CD4-positive, alpha-beta T cell treated with Interferon gamma for 1 hour (primary cell): Measurements from ENCODE around the gene HSH2D.

Source experiments
- DNase-seq: peaks from one replicate; pipeline ENCODE4 v3.0.0-alpha.2; 2020

Gene HSH2D

DNA sequence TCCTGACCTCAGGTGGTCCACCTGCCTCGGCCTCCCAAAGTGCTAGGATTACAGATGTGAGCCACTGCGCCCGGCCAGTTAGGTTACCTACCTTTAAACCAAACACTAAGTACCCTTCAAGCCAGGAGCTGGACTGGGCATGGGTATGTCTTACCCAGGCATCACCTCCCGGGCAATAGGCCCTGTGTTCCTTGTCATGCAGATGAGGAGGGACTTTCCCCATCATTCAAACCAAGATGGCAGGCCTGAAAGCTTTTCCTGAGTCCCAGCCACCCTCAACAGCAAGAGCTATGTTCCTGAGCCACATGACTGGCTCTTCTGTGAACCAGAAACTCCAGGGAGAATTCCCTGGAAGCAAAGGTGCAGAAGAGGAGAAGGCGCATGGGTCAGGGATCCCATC is 22.3 kb upstream of the HSH2D start:
- no peak for DNase-seq

DNA sequence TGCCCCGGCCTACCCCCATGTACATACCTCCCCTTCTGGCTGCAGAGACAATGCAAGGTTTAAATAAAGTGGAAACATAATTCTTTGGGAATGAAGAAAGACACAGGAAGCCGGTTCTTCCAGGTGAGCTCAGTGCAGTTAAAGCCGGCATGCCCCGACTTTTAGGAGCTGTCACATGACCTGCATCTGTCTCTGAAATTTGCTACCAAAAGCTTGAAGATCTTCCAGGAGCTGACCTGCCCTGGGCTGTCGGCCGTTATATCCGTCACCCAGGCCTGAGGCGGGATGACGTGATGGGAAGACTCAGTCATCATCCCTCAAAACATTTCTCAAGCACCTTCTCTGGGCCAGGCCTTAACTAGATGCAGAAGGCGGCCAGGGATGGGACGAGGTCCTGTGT is 21.5 kb upstream of the HSH2D start:
- DNase-seq = no peak

DNA sequence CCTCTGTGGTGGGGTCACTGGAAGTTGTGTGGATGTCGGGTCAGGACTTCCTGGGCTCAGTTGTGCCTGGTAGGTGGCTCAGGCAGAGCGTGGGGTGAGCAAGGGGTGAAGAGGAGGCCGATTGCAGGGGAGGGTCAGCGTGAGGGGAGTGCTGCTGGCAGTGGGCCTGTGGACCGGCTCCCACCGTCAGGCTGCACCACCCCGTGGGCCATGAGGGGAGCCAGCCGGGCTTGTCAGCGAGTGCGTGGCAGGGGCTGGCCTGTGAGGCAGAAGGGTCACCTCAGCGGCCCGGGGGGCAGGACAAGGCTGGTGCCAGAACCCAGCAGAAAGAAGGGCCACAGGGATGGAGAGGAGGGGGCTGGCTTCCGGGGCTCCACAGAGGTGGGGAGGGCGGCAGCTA is 18.5 kb upstream of the HSH2D start:
- no peak for DNase-seq

DNA sequence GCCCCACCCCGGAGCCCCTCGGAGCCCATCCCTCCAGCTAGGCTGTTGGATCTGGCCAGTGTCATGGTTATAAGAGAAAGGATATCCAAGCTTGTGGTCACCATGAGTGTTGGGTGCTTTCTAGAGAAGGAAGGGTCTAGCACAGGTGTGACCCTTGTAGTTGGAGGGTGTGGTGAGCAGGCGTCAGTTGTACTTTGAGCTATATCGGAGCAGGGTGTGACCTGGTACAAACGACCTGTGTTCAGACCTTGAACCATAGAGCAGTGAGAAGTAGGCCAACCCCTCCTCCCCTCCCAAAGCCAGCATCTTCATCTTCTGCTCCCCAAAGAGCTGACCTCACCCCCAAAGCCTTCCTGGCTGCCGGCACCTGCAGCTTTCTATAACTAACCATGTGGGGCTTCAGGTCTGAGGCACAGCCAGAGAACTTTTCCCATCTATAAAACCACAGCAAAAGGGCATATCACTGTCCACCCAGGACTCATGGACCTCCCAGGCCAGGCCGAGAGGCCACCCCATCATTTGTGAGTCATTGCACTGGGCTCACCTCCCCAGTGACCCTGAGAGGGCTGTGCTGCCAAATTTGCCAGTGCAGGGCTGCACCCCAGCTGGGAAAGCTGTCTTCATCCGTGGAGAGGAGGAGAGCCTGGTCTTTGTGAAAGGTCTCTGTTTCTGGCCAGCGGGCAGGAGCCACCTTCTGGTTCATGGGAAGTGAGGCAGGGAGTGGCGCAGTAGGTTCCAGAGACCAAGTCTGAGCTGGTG is 17.6 kb upstream of the HSH2D start:
- no peak for DNase-seq

DNA sequence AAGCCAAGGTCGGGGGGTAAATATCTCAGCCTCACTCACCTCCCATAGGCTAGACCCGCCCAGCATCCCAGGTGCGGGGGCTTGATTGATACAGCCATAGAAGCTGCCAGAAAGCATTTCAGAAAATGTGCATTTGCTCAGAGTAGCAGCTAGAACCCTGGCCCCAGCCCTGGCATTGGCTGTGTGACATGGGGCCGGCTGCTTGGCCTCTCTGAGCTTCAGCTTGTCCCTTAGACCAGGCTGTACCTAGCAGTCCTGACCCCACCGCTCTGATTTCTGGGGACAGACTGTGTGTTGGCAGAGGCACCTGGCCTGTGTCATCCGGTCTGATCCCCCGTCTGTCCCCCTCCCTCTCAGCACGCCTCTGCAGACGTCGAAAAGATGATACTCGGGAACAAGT is 16.4 kb upstream of the HSH2D start:
- no peak for DNase-seq

DNA sequence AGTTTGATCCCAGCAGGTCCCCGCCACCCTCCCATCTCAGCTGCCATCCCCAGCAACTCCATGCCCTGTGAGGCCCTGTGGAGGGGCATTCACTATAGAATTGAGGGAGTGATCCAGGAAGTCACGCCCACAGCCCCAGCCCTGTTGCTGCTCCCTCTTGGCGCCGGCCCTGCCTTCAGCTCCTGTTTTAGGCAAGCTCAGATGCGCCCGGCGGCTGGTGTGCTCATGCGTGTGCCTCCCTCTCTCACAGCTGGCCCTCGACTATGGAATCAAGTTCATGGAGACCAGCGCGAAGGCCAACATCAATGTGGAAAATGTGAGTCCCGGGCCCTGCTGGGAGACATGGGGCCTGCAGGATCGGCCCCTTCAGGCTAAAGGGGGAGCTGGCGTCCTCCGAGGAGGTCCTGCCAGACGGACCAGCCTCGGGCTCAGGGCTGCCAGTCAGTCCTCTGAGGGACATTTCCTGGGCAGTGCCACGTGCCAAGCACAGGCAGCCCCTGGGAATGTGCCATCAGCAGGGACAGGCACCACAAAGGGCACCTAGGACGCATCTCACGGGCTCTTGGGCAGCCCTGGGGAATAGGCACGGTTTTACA is 15.6 kb upstream of the HSH2D start:
- DNase-seq = no peak

DNA sequence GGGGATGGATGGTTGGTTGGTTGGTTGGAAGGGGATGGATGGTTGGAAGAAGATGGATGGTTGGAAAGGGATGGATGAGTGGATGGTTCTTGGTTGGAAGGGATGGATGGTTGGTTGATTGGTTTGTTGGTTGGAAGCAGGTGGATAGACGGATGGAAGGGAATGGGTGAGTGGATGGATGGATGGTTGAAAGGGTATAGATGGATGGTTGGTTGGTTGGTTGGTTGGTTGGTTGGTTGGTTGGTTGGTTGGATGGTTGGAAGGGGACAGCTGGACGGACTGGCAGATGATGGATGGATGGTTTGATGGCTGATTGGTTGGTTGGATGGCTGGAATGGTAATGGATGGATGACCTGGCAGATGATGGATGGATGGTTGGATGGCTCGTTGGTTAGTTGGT is 11.8 kb upstream of the HSH2D start:
- DNase-seq = no peak

DNA sequence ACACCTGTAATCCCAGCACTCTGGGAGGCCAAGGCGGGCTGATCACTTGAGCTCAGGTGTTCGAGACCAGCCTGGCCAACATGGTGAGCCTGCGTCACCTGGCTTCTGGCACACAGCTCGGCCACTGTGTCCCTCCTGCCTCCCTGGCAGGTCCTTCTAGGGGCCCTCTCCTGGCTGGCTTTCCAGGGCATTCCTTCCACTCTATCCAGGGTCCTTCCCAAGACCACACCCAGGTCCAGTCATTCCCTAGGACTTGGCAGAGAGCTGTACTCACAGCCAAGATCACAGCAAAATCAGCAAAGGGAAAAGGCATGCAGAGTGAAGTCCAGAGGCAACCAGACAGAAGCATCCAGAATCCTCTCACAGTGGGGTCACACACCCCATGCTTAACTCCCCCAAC is 9.7 kb upstream of the HSH2D start:
- no peak for DNase-seq

DNA sequence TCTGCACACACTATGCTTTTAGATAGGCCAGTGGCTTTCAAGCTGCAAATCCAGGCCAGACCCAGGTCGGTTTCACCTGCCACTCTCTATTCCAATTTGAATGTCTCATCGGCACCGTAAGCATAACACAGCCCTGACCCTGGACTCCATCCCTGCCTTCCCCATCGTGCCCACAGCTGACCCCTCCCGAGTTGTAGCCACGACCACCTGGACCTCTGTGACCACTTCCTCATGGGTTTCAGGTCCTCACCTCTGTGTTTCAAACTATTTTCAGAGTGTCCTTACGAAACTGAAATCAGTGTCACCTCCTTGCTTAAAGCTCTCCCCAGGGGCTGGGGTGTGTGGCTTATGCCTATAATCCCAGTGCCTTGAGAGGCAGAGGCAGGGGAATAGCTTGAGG is 9.0 kb upstream of the HSH2D start:
- no peak for DNase-seq

DNA sequence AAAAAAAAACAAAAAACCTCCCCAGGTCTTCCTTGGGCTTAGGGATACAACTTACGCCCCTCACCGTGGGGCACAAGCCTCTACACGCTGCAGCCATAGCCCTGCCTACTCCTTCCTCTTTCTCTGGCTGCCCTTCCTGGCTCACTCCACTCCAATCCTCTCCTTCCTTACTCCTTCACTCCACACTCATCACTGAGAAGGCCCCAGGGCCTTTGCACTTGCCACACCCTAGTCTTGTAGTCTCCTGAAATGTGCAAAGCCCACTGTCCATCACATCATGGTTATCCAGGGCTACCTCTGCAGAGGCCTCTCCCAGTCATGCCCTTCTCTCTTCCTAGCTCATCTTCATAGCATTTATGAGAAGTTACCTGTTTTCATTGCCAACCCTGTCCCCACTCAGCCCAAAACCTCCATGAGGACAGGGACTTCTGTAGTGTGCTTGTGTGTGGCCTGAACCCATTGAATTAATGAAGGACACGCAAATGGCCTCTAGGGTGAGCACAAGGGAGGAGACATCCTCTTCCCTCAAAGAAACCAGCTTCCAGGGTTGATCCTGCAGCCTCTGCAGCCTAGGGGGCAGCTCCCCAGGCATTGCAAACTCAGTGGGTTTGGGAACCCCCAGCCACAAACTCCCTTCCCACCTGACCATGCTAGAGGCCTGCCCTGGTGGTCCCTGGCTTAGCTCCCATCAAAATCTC is 7.9 kb upstream of the HSH2D start:
- DNase-seq = no peak

DNA sequence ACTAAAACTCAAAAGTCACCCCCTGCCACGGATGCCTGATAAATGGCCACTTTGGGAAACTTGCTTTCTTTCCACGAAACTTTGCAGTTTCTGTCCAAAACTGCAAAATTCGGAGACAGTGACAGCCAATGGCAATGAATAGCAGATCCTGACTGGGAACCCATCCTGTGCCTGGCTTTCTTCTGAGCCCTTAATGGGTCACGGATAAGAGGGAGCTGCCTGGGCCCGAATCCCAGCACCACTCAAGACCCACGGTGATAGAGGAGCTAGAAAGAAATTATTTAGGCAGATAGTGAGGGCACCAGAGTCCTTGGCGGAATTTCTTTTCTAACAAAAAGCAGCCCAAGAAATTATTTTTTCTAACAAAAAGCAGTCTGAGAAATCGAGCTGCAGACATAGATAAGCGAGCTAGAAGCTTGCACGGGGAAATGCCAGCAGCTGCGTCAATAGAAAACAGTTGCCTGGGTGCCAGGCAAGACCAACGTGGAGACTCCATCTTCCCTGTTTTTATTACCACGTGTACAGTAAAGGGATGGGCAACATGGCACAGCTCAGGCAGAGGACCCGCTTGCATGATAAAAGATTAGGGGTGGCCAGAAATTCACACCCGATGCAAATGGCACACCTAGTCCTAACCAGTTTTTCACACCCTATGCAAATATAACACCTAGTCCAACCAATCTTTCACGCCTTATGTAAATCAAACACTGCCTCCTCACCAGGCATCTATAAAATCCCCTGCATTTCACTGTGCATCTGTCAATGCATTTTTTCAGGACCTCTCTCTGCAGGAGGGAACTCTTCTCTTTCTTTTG is 7.1 kb upstream of the HSH2D start:
- no peak for DNase-seq

DNA sequence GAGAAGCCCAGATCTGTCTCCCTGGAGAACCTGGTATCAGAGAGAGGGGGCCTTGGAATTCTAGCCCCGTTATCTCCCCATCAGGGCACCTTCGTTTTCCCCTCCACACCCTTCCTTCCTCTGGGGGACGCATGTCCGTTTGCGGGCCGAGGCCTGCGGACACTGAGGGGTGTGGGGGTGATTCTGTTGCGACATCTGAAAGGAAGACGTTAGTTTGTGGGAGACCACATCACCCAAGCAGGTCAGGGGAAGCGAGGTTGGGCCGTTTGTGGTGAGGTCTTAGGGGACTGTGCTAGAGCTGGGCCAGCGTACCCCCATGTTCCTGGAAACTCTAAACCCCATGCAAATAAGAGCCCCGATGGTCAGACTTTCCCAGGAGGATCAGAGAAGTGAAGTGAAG is 3.7 kb upstream of the HSH2D start:
- peak; percentile 35 for DNase-seq

DNA sequence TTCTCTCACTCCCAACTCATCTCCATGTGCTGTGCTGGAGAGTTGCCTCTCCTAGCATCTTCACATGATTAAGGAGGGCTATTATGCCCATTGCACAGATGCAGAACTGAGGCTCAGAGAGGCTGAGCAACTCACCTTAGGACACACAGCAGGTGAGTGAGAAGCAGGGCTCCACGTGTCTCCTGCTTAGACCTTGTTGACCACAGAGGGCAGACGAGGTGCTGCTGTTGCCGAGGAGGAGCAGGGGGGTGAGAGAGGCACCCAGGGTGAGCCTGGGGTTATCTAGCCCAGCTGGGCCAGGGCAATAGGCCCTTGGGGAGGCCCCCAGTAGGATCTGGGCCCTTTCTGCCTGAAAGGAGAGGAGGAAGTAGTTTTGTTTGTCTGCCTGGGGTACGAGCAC is 2.4 kb upstream of the HSH2D start:
- peak; percentile 79 for DNase-seq

DNA sequence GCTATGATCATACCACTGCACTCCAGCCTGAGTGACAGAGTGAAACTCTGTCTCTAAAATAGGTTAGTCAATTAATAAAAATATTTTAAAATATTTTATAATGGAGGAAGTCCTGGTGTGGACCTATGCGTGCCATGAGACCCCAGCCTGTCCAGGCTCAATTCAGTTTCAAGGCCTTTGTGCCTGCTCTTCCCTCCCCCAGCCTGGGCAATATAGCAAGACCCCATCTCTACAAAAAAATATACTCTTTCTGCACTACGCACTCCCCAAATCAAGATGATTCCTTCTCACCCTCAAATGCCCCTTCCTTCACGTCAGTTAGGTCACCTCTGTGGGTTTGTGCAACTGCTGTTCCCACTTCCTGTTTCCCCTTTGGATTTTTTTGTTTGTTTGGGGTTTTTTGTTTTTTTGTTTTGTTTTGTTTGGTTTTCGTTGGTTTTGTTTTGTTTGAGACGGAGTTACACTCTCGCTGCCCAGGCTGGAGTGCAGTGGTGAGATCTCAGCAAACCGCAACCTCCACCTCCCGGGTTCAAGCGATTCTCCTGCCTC is 1.4 kb upstream of the HSH2D start:
- DNase-seq = no peak

DNA sequence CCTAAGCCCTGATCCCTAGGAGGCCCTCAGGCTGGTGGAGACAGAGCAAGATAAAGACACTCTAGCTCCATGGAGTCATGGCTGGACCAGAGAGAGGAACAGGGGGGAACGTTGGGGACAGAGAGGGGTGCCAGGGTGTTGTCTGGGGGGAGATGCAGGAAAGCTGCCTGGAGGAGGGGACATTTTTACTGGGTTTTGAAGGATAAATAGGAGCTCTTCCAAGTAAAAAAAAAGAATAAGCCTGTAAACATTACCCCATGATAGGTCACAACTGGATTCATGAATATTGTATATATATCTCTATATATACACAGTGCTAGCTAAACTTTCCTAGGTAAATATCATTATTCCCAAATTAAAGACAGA is 714 bp downstream of the HSH2D start:
- no peak for DNase-seq

DNA sequence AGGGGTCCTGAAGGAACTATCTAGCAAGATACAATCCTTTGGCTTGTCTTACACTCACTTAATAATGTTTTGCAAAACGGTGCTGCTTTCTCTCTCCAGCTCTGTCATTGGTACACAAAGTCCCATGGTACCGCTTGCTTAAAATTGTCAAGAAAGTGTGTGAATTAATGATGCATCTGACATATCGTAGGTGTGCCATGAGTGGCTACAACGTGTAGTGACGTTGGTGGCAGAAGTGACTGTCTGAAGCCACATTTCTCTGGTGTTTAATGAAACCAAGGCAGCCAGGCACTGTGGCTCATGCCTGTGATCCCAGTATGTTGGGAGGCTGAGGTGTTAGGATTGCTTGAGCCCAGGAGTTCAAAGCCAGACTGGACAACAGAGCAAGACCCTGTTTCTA is 2.6 kb downstream of the HSH2D start:
- no peak for DNase-seq

DNA sequence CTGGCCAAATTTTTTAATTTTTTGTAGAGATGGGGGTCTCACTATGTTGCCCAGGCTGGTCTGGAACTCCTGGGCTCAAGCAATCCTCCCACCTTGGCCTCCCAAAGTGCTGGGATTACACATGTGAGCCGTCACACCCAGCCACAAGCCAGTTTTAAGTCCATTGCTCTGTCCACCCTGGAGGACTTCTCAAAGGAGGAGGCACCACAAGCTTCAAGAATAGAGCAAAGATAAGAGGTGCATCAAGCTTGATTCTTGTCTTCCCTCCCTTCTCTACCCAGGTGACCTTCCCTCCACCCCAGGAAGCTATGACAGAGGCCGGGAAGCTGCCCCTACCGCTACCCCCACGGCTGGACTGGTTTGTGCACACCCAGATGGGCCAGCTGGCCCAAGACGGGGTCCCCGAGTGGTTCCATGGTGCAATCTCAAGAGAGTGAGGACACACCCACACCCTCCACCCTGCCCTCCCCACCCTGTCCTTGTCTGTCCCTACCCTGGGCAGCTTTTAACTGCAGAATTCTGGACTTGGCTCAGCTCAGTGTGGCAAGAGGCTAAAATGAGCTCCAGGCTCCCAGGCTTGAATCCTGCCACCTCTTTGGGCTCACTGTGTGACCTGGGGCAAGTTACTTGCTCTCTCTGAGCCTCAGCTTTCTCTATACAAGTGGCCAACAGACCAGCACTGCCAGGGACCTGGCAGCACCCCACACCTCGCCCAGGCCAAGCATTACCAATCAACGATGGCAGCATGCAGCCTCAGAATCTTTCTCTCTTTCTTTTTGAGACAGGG is 5.2 kb downstream of the HSH2D start:
- no peak for DNase-seq

DNA sequence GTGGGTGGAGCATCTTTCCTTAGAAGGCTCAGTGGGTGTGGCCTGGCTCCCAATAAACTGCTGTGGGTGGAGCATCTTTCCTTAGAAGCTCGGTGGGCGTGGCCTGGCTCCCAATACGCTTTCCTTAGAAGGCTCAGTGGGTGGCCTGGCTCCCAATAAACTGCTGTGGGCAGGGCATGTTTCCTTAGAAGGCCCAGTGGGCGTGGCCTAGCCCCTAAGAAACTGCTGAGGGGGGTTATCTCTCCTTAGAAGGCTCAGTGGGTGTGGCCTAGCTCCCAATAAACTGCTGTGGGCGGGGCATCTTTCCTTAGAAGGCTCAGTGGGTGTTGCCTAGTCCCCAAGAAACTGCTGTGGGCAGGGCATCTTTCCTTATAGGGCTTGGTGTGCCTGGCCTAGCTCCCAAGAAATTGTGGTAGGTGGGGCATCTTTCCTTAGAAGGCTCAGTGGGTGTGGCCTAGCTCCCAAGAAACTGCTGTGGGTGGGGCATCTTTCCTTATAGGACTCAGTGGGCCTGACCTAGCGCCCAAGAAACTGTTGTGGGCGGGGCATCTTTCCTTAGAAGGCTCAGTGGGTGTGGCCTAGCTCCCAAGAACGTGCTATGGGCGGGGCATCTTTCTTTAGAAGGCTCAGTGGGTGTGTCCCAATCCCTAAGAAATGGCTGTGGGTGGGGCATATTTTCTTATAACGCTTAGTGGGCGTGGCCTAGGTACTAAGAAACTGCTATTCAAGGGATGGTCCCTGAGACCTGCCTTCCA is 10.3 kb downstream of the HSH2D start:
- no peak for DNase-seq

DNA sequence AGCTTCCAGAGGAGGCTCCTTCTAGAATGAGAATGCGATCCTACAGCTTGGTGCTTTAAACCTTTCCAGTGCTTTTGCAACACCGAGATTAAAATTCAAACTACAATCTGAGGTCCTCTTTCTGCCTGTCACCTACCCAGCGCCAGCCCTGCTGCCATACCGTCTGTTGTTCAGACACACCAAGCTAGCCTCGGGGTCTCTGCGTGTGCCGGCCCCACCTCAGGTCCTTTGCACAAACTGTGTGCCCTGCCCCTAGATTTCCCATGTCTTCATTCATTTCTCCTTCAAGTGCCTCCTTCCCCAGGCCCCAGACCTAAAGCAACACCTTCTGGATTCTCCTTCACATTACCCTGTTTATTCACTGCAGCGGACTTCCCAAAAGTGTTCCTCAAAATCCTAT is 11.1 kb downstream of the HSH2D start:
- DNase-seq = no peak

DNA sequence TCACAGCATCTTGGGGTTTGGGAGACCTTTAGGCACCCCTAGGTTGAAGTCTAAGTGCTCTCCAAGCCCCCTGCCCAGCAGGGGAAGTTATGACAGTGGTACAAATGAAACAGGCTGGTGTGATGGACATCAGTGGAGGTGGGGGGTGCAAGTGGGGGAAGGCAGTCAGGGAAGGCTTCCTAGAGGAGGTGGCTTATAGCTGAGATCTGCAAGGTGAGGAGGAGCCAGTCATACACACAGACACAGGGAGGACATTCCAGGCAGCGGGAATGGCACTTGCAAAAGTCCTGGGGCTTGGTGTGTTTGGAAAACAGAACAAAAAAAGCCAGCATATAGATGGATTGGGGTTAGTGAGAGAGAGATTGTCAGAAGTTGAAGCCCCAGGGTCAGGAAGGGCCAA is 11.6 kb downstream of the HSH2D start:
- DNase-seq = no peak

DNA sequence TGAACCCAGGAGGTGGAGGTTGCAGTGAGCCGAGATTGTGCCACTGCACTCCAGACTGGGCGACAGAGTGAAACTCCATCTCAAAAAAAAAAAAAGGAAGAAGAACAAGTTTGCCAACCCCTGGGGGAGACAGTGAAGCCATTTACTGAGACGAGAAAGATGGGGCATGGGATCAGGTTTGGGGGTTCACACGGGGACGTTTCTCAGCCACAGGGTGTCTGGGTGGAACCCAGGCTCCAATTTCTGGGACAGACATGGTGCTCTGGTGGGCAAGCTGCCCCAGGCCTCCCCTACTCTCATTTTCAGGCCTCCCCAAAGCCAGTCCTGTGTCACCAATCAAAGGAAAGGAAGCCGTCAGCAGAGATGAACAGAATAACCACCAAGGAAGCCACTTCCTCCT is 13.4 kb downstream of the HSH2D start:
- DNase-seq = no peak

DNA sequence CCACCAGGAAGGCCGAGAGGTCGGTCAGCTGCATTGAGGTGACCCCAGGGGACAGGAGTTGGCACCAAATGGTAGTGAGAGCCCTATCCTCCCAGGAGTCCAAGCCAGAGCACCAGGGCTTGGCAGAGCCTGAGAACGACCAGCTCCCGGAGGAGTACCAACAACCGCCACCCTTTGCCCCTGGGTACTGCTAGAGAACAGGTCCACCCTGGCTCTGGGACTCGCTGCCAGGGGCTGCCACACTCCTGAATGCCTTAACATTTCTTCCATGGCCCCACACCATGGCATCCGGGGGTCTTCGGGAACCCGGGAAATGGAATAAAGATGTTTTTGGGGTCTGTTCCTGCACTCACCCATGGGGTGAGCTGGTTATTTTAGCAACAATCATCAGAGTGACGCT is 14.1 kb downstream of the HSH2D start:
- DNase-seq = no peak
